Activated T-cell treated with anti-CD3 and anti-CD28 coated beads, Interleukin-2, amount 50 U/mL, for 4 hours (primary cell): ENCODE measurements around the gene SLC28A2. TPM values are rescaled to one million over a fixed set of nuclear protein-coding genes. Genes with fewer than 3 reads are reported as not detected.
"Not testable (repeated sequence)": the region's sequence is repeated elsewhere in the genome, so short reads cannot be mapped to it uniquely, and the experiment has no call there.

Experiments
- ATAC-seq, 2 donors: fragments of 200-7000 bp; cut with Tn5 transposase; one replicate each; pipeline ENCODE4 v1.10.0; 2021
- DNase-seq: peaks from one replicate; pipeline ENCODE4 v3.0.0-alpha.2; 2020
- H3K27me3 Mint-ChIP-seq: one replicate; pipeline ENCODE4 v1.8.0; 2021; ENCODE audit warnings: low read depth, mixed read lengths
- H3K36me3 Mint-ChIP-seq: one replicate; pipeline ENCODE4 v1.8.0; 2022; ENCODE audit warnings: mixed read lengths; ENCODE audit not compliant: insufficient read depth
- H3K4me1 Mint-ChIP-seq: one replicate; pipeline ENCODE4 v1.8.0; 2021; ENCODE audit warnings: low read depth, mixed read lengths
- H3K4me3 Mint-ChIP-seq: one replicate; pipeline ENCODE4 v1.8.0; 2021; ENCODE audit warnings: mild to moderate bottlenecking, moderate library complexity, mixed read lengths
- H3K9me3 Mint-ChIP-seq: one replicate; pipeline ENCODE4 v1.8.0; 2021; ENCODE audit warnings: mixed read lengths
- total RNA-seq, 3 donors: library from RNA; stranded (reverse); gene quantifications; one replicate each; pipeline ENCODE4 v1.2.1, GENCODE V29; 2021

The SLC28A2 gene
- total RNA-seq, 3 donors from 2014 or later = 0.14 TPM; not detected in 2

- peaks cover 9% of the 10 kb centered on the region for H3K27me3 Mint-ChIP-seq
- no peak for DNase-seq
- ATAC-seq = no peak
- H3K36me3 Mint-ChIP-seq = peaks cover 3% of the 10 kb centered on the region
- peaks cover 42% of the 10 kb centered on the region for H3K9me3 Mint-ChIP-seq
- H3K4me1 Mint-ChIP-seq = no peaks in the 10 kb centered on the region
- no peak overlapping the region for H3K4me3 Mint-ChIP-seq
Measured at GRCh38 chr15:45234562-45235235, 17.3 kb upstream of the SLC28A2 start.

- not testable (repeated sequence) for H3K27me3 Mint-ChIP-seq, ATAC-seq, H3K4me1 Mint-ChIP-seq, H3K36me3 Mint-ChIP-seq, H3K4me3 Mint-ChIP-seq, DNase-seq
- peaks cover 56% of the 10 kb centered on the region for H3K9me3 Mint-ChIP-seq
Measured at GRCh38 chr15:45236806-45237205, 15.2 kb upstream of the SLC28A2 start.

- peaks cover 43% of the 10 kb centered on the region for H3K9me3 Mint-ChIP-seq
- no peaks in the 10 kb centered on the region for H3K4me1 Mint-ChIP-seq
- DNase-seq (no peak), ATAC-seq (no peak)
- peaks cover 11% of the 10 kb centered on the region for H3K36me3 Mint-ChIP-seq
- H3K4me3 Mint-ChIP-seq = no peak overlapping the region
- H3K27me3 Mint-ChIP-seq = peaks cover 2% of the 10 kb centered on the region
Measured at GRCh38 chr15:45242289-45242688, 9.7 kb upstream of the SLC28A2 start.

GRCh38 chr15:45249125-45249780 lies 2.8 kb upstream of the SLC28A2 start:
- no peaks in the 10 kb centered on the region for H3K27me3 Mint-ChIP-seq
- DNase-seq = no peak
- no peaks in the 10 kb centered on the region for H3K4me1 Mint-ChIP-seq
- H3K36me3 Mint-ChIP-seq = peaks cover 14% of the 10 kb centered on the region
- peaks cover 17% of the 10 kb centered on the region for H3K9me3 Mint-ChIP-seq
- no peak for ATAC-seq
- no peak overlapping the region for H3K4me3 Mint-ChIP-seq

- Mint-ChIP-seq H3K9me3 (peaks cover 3% of the 10 kb centered on the region), H3K4me1 (no peaks in the 10 kb centered on the region), H3K27me3 (no peaks in the 10 kb centered on the region), H3K4me3 (no peak overlapping the region), H3K36me3 (peaks cover 8% of the 10 kb centered on the region)
- no peak for ATAC-seq
- no peak for DNase-seq
Measured at GRCh38 chr15:45253330-45253729, 1.3 kb downstream of the SLC28A2 start.

GRCh38 chr15:45254405-45254804 lies 2.4 kb downstream of the SLC28A2 start:
- Mint-ChIP-seq H3K27me3 (no peaks in the 10 kb centered on the region), H3K4me1 (no peaks in the 10 kb centered on the region), H3K36me3 (peaks cover 8% of the 10 kb centered on the region), H3K4me3 (no peak overlapping the region), H3K9me3 (no peaks in the 10 kb centered on the region)
- no peak for DNase-seq
- no peak for ATAC-seq

- not testable (repeated sequence) for H3K4me3 Mint-ChIP-seq, H3K9me3 Mint-ChIP-seq, ATAC-seq, DNase-seq, H3K27me3 Mint-ChIP-seq, H3K4me1 Mint-ChIP-seq, H3K36me3 Mint-ChIP-seq
Measured at GRCh38 chr15:45254824-45255223, 2.8 kb downstream of the SLC28A2 start.

- Mint-ChIP-seq H3K36me3 (peaks cover 3% of the 10 kb centered on the region), H3K27me3 (no peaks in the 10 kb centered on the region), H3K4me1 (no peaks in the 10 kb centered on the region), H3K4me3 (no peak overlapping the region), H3K9me3 (no peaks in the 10 kb centered on the region)
- DNase-seq = no peak
- ATAC-seq = no peak
Measured at GRCh38 chr15:45259796-45260195, 7.8 kb downstream of the SLC28A2 start.

GRCh38 chr15:45262906-45263461 lies 10.9 kb downstream of the SLC28A2 start:
- DNase-seq = no peak
- Mint-ChIP-seq H3K9me3 (no peaks in the 10 kb centered on the region), H3K36me3 (peaks cover 3% of the 10 kb centered on the region), H3K4me1 (no peaks in the 10 kb centered on the region), H3K27me3 (no peaks in the 10 kb centered on the region), H3K4me3 (no peak overlapping the region)
- no peak for ATAC-seq

GRCh38 chr15:45263854-45264253 lies 11.8 kb downstream of the SLC28A2 start:
- Mint-ChIP-seq H3K9me3 (no peaks in the 10 kb centered on the region), H3K4me1 (no peaks in the 10 kb centered on the region), H3K4me3 (no peak overlapping the region), H3K27me3 (no peaks in the 10 kb centered on the region), H3K36me3 (peaks cover 3% of the 10 kb centered on the region)
- ATAC-seq (no peak), DNase-seq (no peak)

GRCh38 chr15:45265506-45265905 lies 13.5 kb downstream of the SLC28A2 start:
- ATAC-seq (no peak), DNase-seq (no peak)
- no peaks in the 10 kb centered on the region for H3K27me3 Mint-ChIP-seq
- no peaks in the 10 kb centered on the region for H3K9me3 Mint-ChIP-seq
- no peaks in the 10 kb centered on the region for H3K4me1 Mint-ChIP-seq
- H3K4me3 Mint-ChIP-seq = no peak overlapping the region
- H3K36me3 Mint-ChIP-seq = peaks cover 3% of the 10 kb centered on the region

GRCh38 chr15:45268135-45268534 lies 16.1 kb downstream of the SLC28A2 start:
- no peak overlapping the region for H3K4me3 Mint-ChIP-seq
- DNase-seq = no peak
- no peak for ATAC-seq
- no peaks in the 10 kb centered on the region for H3K4me1 Mint-ChIP-seq
- H3K27me3 Mint-ChIP-seq = no peaks in the 10 kb centered on the region
- peaks cover 3% of the 10 kb centered on the region for H3K36me3 Mint-ChIP-seq
- H3K9me3 Mint-ChIP-seq = no peaks in the 10 kb centered on the region

- DNase-seq (no peak), ATAC-seq (no peak)
- Mint-ChIP-seq H3K27me3 (no peaks in the 10 kb centered on the region), H3K4me1 (peaks cover 18% of the 10 kb centered on the region), H3K9me3 (no peaks in the 10 kb centered on the region), H3K4me3 (no peak overlapping the region), H3K36me3 (no peaks in the 10 kb centered on the region)
Measured at GRCh38 chr15:45274636-45275380, 22.8 kb downstream of the SLC28A2 start.

- no peaks in the 10 kb centered on the region for H3K27me3 Mint-ChIP-seq
- no peaks in the 10 kb centered on the region for H3K36me3 Mint-ChIP-seq
- DNase-seq (no peak), ATAC-seq (no peak)
- H3K4me3 Mint-ChIP-seq = no peak overlapping the region
- no peaks in the 10 kb centered on the region for H3K9me3 Mint-ChIP-seq
- peaks cover 20% of the 10 kb centered on the region for H3K4me1 Mint-ChIP-seq
Measured at GRCh38 chr15:45276831-45277230, 24.8 kb downstream of the SLC28A2 start.
